ENCODE data around the gene NID1.
"Not testable (repeated sequence)": the region's sequence is repeated elsewhere in the genome, so short reads cannot be mapped to it uniquely, and the experiment has no call there.

The NID1 gene

DNA sequence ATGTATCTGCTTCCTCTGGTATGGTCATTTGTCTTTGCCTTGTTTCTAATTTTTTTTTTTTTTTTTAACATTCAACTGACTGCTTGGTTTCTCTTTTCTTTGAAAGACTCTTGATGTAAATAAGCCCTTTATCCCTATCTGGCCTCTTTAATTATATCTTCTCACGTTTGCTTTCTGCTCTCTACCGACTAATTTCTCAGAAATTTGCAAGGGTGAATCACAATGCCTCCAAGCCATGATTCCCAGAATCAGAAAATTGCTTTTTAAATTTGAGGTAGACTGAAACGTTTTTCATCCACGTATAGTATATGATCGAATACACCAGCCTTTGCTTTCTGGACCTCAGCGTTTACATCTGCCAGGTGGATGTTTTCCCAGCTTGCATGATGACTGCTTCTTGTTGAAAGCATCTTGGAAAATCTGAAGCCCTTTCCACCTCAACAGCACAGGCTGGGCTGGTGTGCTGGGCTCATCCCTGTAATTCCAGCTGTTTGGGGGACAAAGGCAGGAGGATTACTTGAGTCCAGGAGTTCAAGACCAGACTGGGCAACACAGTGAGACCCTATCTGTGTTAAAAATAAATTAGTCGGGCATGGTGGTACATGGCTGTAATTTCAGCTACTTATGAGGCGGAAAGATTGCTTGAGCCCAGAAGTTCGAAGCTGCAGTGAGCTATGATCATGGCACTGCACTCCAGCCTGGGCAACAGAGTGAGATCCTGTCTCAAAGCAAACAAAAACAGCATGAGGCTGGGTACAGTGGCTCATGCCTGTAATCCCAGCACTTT, 42.4 kb upstream of the NID1 start:
- Histone ChIP-seq H3K36me3 (ENCODE audit: insufficient read depth, low read length) (no peaks in the 10 kb centered on the region), H3K9ac (ENCODE audit: insufficient read length) (no peak overlapping the region), H3K9me3 (ENCODE audit: low read depth, low read length) (no peaks in the 10 kb centered on the region), H3K4me3 (no peak overlapping the region), H3K27ac (0 out of 2 replicates have a peak overlapping the region, but pooled peaks have one; percentile 44)
- no peak for TF ChIP-seq POLR2AphosphoS5 (IDR thresholded peaks at IDR 0.05; ENCODE audit: borderline replicate concordance, low read depth, low read length)
- no peak for TF ChIP-seq EZH2 (IDR thresholded peaks at IDR 0.05)
- TF ChIP-seq FOXP2 (optimal IDR thresholded peaks at IDR 0.05; ENCODE audit: control extremely low read depth, extremely low read length, insufficient read depth) = no peak
- no peak for DNase-seq (ENCODE audit: low read depth, low spot score)

DNA sequence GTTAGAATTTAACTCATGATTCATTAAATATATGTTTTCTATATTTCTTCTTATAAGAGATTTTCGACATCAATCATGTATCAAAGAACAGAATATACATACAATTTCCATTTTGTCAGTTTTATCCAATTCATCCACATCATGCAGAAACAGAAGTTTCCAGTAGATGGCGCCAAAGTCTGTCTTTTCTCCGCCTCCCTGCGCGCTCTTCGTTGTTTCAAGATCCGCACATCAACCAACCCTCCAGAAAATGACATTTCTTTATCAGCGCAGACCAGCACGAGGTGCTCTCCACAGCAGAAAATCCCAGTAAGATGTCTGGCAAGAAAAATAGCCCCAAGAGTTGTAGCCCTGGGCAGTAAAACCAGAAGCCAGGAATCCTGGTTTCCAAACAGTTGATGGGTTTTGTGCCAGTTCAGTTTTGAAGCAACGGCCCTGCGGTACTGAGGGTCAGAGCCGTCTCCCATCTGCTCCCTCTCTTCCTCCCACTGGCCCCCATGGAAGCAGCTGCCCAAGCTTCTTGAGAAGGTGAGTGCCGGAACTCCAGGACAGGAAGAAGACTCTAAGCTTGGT, 38.8 kb upstream of the NID1 start:
- no peaks in the 10 kb centered on the region for H3K9me3 ChIP-seq (ENCODE audit: low read depth, low read length)
- H3K9ac ChIP-seq (ENCODE audit: insufficient read length) = no peak overlapping the region
- DNase-seq (ENCODE audit: low read depth, low spot score) = peak; percentile 55
- H3K4me3 ChIP-seq = no peak overlapping the region
- TF ChIP-seq POLR2AphosphoS5 (IDR thresholded peaks at IDR 0.05; ENCODE audit: borderline replicate concordance, low read depth, low read length) = no peak
- no peak for TF ChIP-seq FOXP2 (optimal IDR thresholded peaks at IDR 0.05; ENCODE audit: control extremely low read depth, extremely low read length, insufficient read depth)
- TF ChIP-seq EZH2 (IDR thresholded peaks at IDR 0.05) = no peak
- H3K36me3 ChIP-seq (ENCODE audit: insufficient read depth, low read length) = no peaks in the 10 kb centered on the region
- H3K27ac ChIP-seq = peak overlapping the region; percentile 61

DNA sequence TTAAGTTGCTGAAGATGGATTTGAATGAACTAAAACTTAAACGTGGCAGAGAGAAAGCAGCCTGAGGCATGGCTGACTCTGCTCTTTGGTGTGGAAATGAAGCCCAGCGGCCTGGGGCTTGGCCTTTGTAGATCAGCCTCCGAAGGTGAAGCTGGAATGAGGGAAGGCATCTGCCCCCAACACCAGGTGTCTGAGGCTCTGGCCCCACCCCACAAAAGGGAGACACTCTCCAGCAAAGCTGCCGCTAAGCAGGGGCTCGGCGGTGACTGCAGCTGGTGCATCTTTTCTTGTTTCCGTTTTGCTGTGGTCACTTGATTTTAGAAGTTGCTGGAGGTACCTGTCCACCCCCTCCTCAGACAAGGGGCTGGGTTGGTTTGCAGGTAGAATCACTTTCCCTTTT, 38.2 kb upstream of the NID1 start:
- TF ChIP-seq EZH2 (IDR thresholded peaks at IDR 0.05) (no peak), FOXP2 (optimal IDR thresholded peaks at IDR 0.05; ENCODE audit: control extremely low read depth, extremely low read length, insufficient read depth) (no peak), POLR2AphosphoS5 (IDR thresholded peaks at IDR 0.05; ENCODE audit: borderline replicate concordance, low read depth, low read length) (no peak)
- H3K27ac ChIP-seq = peak overlapping the region; percentile 61
- DNase-seq (ENCODE audit: low read depth, low spot score) = no peak

DNA sequence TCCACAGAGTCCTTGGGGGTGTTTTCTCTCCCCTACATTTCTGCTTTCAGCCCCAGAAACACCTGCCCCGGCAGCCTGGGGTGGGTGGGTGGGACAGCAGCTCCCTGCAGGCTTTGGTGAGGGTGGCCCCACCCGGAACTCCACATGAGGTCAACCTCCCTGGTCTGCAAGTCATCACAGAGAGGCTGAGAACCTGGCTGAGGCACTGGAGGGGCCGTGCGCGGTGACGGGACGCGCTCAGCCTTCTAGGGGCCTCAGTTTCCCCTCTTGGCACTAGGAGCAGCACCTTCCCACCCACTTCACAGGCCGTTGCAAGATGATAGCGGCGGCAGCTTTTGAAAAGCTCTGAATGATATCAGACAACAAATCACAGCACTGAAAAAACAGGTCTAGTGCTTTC, 37.7 kb upstream of the NID1 start:
- H3K36me3 ChIP-seq (ENCODE audit: insufficient read depth, low read length) = no peaks in the 10 kb centered on the region
- H3K27ac ChIP-seq = peak overlapping the region; percentile 61
- H3K9me3 ChIP-seq (ENCODE audit: low read depth, low read length) = no peaks in the 10 kb centered on the region
- H3K9ac ChIP-seq (ENCODE audit: insufficient read length) = no peak overlapping the region
- TF ChIP-seq FOXP2 (optimal IDR thresholded peaks at IDR 0.05; ENCODE audit: control extremely low read depth, extremely low read length, insufficient read depth) = no peak
- TF ChIP-seq EZH2 (IDR thresholded peaks at IDR 0.05) = no peak
- no peak for TF ChIP-seq POLR2AphosphoS5 (IDR thresholded peaks at IDR 0.05; ENCODE audit: borderline replicate concordance, low read depth, low read length)
- no peak overlapping the region for H3K4me3 ChIP-seq
- DNase-seq (ENCODE audit: low read depth, low spot score) = no peak

More for the DNA sequence above, 38.2 kb upstream of the NID1 start:
- Histone ChIP-seq H3K9ac (ENCODE audit: insufficient read length) (no peak overlapping the region), H3K4me3 (no peak overlapping the region), H3K9me3 (ENCODE audit: low read depth, low read length) (no peaks in the 10 kb centered on the region), H3K36me3 (ENCODE audit: insufficient read depth, low read length) (no peaks in the 10 kb centered on the region)

DNA sequence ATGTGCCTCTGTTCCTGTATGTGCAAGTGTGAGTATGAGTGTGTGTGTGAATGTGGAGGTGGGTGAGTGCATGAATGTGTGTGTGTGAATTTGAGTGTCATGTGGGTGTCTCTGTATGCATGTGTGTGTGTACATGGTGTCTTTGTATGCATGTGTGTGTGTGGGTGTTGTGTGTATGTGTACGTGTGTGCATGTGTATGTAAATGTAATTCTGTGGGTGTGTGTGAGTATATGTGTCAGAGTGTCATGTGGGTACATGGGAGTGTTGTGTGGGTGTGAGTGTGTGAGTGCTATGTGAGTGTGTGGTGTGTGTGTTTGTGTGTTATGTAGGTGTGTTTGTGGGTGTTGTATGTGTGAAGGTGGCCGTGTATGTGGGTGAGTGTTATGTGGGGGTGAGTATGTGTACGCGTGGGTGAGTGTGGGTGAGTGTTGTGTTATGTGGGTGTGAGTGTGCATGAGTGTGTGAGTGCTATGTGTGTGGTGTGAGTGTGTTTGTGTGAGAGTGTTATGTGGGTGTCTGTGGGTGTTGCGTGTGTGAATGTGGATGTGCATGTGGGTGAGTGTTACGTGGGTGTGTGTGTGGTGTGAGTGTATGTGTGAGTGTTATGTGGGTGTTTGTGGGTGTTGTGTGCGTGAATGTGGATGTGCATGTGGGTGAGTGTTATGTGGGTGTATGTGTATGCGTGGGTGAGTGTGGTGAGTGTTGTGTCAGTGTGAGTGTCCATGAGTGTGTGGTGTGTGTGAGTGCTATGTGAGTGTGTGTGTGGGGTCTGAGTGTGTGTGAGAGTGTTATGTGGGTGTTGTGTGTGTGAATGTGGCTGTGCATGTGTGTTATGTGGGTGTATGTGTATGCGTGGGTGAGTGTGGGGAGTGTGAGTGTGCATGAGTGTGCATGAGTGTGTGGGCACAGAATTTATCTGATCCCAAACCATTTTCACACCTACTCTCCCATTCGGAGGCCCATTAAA, 36.6 kb upstream of the NID1 start:
- H3K27ac ChIP-seq = no peak overlapping the region
- no peak overlapping the region for H3K4me3 ChIP-seq
- no peaks in the 10 kb centered on the region for H3K36me3 ChIP-seq (ENCODE audit: insufficient read depth, low read length)
- H3K9me3 ChIP-seq (ENCODE audit: low read depth, low read length) = no peaks in the 10 kb centered on the region
- H3K9ac ChIP-seq (ENCODE audit: insufficient read length) = no peak overlapping the region
- no peak for DNase-seq (ENCODE audit: low read depth, low spot score)
- TF ChIP-seq POLR2AphosphoS5 (IDR thresholded peaks at IDR 0.05; ENCODE audit: borderline replicate concordance, low read depth, low read length) (no peak), EZH2 (IDR thresholded peaks at IDR 0.05) (no peak)

DNA sequence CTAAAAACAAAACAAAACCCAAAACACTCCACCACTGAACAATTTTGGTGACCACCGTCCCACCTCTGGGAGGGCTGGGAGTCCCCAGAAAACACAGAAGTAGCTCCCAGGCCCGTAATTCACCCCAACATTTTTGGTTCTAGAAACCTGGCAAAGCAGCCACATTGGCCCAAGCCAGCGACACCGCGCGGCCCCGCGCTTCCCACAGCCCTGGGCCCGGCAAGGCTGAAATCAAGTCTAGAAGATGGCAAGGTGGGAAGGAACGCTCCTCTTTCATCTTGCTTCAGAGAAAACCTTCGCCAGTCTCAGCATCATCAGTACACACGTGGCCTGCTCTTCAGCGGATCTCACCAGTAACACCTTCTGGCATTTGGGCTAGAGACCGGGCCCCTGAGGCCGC, 35.9 kb upstream of the NID1 start:
- H3K4me3 ChIP-seq = no peak overlapping the region
- no peak for TF ChIP-seq EZH2 (IDR thresholded peaks at IDR 0.05)
- no peak for TF ChIP-seq FOXP2 (optimal IDR thresholded peaks at IDR 0.05; ENCODE audit: control extremely low read depth, extremely low read length, insufficient read depth)
- no peak for TF ChIP-seq POLR2AphosphoS5 (IDR thresholded peaks at IDR 0.05; ENCODE audit: borderline replicate concordance, low read depth, low read length)

DNA sequence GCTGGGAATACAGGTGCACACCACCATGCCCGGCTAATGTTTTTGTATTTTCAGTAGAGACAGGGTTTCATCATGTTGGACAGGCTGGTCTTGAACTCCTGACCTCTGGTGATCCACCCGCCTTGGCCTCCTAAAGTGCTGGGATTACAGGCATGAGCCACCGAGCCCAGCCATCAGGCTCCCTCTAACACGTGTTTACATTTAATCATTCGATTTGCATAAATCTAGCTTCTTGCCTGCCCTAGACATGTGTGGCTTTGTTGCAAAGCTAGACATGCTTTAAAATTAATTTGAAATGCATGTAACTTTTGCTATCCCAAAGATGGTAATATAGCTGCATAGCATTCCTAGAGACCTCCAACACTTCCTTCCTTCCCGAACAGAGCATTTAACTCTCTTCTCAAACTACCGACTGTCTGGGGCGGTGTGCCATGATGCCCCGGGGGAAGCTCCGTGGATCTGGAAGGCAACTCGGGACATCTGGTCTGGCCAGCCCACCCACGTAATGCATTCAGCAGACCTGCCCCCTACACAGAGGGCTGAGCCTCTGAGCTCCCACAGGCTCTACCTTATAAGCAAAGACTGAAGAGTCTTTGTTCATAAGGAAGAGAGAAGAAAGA, 34.6 kb upstream of the NID1 start:
- Histone ChIP-seq H3K36me3 (ENCODE audit: insufficient read depth, low read length) (no peaks in the 10 kb centered on the region), H3K27ac (peak overlapping the region; percentile 80), H3K9me3 (ENCODE audit: low read depth, low read length) (no peaks in the 10 kb centered on the region), H3K9ac (ENCODE audit: insufficient read length) (no peak overlapping the region), H3K4me3 (peak overlapping the region; percentile 56)
- no peak for TF ChIP-seq EZH2 (IDR thresholded peaks at IDR 0.05)
- peak; percentile 77 for TF ChIP-seq FOXP2 (optimal IDR thresholded peaks at IDR 0.05; ENCODE audit: control extremely low read depth, extremely low read length, insufficient read depth)
- peak; percentile 62 for DNase-seq (ENCODE audit: low read depth, low spot score)

More for the DNA sequence above, 35.9 kb upstream of the NID1 start:
- DNase-seq (ENCODE audit: low read depth, low spot score) = no peak
- Histone ChIP-seq H3K36me3 (ENCODE audit: insufficient read depth, low read length) (no peaks in the 10 kb centered on the region), H3K27ac (no peak overlapping the region), H3K9me3 (ENCODE audit: low read depth, low read length) (no peaks in the 10 kb centered on the region), H3K9ac (ENCODE audit: insufficient read length) (no peak overlapping the region)

DNA sequence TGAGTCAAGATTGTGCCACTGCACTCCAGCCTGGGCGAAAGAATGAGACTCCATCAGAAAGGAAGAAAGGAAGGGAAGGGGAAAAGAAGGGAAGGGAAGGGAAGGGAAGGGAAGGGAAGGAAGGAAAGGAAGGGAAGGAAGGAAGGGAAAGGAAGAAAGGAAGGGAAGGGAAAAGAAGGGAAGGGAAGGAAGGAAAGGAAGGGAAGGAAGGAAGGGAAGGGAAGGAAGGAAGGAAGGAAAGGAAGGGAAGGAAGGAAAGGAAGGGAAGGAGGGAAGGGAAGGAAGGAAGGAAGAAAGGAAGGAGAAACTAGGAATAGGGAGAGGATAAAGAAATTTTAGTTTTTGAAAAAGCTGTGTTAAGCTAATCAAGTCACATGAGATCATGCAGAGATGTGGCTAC, 33.4 kb upstream of the NID1 start:
- no peak overlapping the region for H3K9ac ChIP-seq (ENCODE audit: insufficient read length)
- H3K27ac ChIP-seq = no peak overlapping the region
- no peaks in the 10 kb centered on the region for H3K36me3 ChIP-seq (ENCODE audit: insufficient read depth, low read length)
- TF ChIP-seq EZH2 (IDR thresholded peaks at IDR 0.05) = no peak
- H3K4me3 ChIP-seq = no peak overlapping the region
- H3K9me3 ChIP-seq (ENCODE audit: low read depth, low read length) = no peaks in the 10 kb centered on the region
- DNase-seq (ENCODE audit: low read depth, low spot score) = no peak

DNA sequence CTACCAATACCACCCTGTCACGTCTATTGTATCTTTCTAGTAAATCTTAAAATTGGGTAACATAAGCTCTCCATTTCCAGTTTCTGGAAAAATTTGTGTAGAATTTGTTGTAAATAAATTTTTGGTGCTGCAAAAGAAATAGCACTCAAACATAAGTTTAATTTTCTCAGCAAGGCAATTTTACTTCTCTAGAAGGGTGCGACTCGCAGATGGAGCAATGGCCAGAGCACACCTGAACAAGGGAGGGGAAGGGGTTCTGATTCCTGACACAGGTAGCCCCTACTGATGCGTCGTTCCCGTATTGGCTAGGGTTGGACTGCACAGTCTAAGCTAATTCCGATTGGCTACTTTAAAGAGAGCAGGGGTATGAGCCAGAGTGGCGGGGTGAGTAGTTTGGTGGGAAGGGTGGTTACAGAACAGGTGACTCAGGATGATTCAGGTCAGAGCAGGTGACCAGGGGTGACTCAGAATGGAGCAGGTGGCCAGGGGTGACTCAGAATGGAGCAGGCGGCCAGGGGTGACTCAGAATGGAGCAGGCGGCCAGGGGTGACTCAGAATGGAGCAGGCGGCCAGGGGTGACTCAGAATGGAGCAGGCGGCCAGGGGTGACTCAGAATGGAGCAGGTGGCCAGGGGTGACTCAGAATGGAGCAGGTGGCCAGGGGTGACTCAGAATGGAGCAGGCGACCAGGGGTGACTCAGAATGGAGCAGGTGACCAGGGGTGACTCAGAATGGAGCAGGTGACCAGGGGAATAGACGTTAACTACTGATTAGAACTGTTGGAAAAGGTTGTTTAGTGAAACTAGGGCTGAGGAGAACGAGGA, 32.0 kb upstream of the NID1 start:
- DNase-seq (ENCODE audit: low read depth, low spot score); H3K9me3 ChIP-seq (ENCODE audit: low read depth, low read length); H3K27ac ChIP-seq; H3K9ac ChIP-seq (ENCODE audit: insufficient read length); H3K36me3 ChIP-seq (ENCODE audit: insufficient read depth, low read length); H3K4me3 ChIP-seq: not testable (repeated sequence)

Data from SK-N-MC (cell line).